Stimulated activated CD4-positive, alpha-beta T cell treated with anti-CD3 and anti-CD28 coated beads, Interleukin-15, amount 100 ng/mL, for 1 hour (primary cell): Measurements from ENCODE around the gene CCND1.

Experiments used
- DNase-seq, 2 donors: peaks; one replicate each; pipeline ENCODE4 v3.0.0-alpha.2; 2020; ENCODE audit warnings: low read depth in 1 of 2, low spot score in 1 of 2

The CCND1 gene

DNA sequence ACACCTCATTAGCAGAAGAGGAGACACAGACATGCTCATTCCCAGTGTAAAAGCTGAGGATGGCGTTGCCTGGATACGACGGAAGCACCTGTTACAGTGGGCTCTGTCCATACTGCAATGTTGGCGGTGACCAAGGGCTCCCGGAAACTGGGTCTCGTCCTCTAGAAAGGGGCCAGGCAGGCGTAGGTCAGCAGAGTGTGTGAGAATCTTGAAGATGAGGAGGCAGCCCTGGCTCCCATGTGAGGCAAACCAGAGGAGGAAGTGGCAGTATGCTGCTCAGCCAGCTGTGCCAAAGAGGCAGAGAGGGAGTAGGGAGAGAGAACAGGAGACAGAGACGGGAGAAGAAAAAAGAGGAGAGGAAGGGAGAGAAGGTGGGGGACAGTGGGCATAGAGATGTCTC, 23.9 kb downstream of the CCND1 start:
- no peak for DNase-seq

- no peak for DNase-seq
Measured at GRCh38 chr11:69665669-69666068, 24.7 kb downstream of the CCND1 start.

- no peak for DNase-seq
Measured at GRCh38 chr11:69666261-69666660, 25.3 kb downstream of the CCND1 start.

DNA sequence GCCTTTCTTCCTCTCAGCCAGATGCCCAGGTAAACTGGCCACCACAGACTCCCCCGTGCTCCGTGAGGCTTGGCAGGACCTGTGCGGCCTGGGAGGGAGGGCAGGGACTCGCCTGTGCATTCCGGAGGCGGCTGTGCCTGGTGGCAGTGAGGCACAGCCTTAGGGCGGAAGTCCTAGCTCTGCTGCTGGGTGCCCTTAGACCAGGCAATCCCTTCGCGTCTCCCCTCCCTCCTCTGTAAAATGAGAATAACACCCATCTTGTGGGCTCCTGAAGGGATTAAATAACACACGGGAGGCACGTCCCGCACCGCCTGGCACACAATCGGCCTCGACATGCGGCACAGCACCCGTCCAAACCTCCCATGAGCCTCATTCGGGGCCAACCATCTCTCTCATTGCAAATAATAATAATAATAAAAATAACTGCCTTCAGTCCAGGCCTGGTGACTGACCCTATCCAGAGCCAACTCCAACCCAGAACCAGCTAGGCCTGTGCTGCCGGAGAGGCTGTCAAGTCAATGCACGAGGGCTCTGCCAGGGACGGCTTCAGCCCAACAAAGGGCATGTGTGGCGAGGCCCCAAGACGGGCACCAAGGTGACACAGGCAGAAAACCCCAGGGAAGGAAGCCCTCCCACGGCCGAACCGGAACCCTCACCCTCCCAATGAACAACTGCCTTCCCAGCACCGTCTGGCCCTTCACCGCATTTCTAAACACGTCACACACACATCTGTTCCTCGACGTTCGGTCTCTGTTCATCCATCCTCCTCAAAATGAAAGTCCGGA, 26.0 kb downstream of the CCND1 start:
- no peak for DNase-seq

DNA sequence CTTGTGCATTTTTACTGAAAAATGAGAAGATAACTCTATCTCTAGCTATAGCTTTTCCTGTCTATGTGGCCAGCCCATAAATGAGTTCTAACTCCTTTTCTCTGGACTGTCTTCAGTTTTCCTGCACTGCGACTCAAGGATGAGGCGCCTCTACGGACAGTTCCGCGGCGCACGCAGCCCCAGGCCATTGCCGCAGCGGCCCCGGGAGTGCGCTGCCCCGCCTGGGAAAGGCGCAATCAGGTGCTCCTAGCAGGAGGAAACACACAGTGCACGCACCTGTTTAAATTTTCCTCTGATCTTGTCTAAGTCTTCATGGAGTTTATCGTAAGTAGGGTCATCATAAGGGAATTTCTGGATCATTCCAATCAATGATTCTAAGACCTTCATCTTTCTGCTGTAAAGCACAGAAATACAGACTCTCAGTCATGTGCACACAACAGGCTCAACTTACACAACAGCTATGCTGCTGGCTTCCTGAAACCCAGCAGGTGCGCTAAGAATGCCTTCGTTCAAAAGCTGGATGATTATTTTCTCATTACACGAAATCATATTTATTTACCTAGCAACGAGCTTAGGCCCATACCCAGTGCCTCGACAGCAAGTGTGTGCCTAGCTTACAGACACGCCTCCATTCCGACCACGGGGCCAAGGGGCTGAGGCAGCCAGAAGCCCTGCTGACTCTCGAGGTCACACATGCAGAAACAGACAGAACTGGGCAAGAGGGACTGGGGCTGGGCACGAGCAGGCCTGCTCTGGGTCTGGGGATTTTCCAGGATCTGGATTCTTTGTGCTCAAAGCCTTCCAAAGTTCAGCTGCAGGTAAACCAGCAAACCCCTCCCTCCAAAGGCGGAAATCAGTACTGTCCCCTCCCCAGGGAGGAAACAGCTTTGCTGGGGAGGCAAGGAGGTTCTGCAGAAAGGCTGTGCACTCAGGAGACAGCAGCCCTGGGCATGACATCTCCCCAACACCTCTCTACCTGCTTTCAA, 27.0 kb downstream of the CCND1 start:
- DNase-seq: no peak

DNA sequence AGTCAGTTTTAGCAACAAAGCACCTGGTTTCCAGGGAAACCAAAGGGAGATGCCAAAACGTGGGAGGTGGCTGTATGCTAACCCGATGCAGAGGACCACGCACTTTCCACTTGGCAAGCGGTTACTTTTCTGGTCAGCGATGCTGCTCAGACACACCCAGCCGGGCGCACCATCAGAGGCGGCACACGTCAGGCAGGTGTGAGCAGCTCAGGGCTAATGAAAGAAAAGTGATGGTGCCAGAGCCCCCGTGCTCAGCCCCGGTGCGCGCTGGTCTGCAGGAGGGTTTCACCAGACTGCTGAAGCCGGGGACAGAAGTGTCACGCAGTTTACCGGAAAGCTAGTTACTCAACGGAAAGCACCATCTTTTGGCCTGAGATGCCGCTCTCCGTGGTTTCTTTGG, 28.5 kb downstream of the CCND1 start:
- no peak for DNase-seq

DNA sequence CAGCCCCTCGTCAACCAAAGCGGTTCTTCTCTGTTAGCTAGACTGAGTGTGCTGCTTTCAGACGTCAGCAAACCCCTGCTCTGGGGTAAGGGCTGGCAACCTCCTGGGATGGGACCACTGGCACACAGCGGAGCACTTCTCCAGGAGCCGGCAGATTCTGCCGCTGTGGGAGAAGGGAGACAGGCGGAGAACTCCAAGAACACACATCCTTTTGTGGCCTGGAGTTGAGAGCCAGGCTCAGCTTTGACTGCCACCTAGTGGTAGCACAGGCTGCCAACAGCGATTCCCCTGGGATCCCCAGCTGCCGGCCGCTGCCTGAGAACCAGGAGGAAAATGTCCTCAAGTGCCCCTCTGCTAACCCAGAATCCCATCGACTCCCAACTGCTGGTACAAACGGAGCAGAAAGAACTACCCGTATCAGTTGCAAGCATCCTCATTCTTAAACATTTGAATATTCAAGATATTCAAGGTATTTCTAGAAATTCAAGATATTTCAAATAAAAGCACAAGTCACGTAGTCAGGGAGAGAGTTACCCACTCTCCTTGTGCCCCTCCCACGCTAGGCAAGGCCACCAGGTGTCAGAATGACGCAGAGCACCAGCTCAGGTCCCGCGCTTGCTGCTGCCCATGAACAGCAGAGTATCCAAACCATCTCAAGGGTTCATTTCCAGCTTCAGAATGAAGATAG, 29.3 kb downstream of the CCND1 start:
- peak; percentile 29 to 41 for DNase-seq

DNA sequence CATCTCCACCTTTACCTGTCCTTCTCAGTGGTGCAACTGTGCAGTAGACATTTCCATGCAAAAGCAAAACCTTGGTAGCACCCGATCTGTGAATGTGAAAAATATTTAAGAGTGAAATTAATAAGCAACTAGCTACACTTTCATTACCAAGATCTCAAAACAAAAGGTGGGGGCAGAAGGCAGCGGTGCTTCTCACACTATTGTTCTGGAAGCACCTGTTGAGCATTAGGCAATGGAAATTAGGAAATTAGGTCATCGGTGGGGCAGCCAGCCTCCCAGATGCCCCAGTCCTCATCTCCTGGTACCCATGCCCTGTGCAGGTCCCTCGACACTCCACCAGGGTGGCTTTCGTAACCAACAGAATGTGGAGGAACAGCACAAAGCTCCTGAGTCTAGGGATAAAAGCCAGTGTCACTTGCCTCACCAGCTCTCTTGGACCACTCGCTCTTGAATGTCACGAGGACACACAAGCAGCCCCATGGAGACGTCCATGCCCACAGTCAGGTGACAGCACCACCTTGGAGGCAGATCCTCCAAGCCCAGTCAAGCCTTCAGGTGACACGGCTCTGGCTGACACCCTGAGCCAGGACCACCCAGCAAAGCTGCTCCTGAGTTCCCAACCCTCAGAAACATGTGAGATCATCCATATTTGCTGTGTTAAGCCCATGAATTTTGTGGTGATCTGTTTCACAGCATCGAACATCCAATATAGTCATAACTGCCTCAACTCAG, 30.9 kb downstream of the CCND1 start:
- DNase-seq: no peak

DNA sequence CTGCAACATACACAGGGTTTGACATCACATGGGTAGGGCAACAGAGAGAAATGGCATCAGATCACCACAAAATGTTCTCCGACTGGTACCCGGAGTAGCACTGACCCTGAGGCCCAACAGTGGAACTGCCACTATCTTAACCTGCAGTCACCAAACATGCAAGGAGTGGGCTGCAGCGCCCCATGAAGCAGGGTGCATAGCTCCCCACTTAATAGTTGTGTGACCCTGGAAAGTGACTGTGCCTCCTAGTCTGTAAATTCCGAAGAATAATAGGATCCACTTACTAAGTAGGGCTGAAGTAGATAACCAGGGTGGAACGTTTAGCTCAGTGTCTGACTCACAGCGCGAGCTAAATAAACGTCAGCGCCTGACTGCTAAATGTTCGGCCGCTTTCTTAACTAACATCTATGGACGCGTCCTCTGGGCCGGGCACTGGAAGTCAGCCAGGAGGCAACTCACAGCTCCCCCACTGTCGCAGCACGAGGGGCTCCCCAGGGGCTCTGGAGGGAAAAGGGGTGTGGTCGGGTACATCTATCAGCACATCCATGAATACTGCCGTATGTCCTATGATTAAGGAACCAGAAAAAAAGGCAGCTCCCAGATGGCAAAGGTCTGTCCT, 33.4 kb downstream of the CCND1 start:
- no peak for DNase-seq

DNA sequence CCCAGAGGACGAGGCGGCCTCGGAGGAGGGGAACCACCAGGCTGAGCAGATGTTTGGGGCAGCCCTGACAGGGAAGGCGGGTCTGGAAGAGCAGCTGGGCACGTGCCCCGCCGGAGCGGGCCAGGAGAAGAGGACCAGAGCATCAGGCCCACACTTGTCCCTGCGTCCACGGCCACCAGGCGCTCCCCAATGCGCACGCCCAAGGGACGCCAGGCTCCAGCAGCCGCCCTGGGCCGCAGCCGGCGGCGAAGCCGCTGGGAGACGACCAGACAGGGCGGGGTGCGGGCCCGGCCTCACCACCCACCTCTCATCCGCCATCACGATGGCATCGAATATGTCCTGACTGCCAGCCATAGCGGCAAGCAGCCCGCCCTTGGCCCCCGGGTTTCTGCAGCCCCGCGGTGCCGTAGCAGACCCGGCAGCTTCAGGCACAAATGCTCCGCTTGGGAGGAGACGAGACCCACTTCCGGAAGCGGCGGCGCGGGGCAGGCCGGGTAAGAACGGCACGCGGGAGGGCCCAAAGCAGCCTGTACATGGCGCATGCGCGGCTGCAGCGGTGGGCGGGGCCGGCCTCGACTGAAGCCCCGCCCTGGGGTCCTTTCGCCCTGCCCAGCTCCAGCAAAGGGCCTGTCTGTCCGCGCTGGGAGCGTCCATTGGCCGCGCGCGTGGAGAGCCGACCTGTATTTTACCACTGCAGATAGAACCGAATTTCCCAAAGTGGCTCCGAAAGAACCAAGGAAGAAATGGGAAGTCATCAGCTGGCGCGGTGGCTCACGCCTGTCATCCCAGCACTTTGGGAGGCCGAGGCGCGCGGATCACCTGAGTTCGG, 34.1 kb downstream of the CCND1 start, which contains the start of gene LTO1:
LTO1 (minus strand) TSS at position 468 of the 829 bp plus-strand sequence; CDS start at position 354, 114 bp downstream.
- peak; percentile 91 to 95 for DNase-seq

- no peak for DNase-seq
Measured at GRCh38 chr11:69677749-69678148, 36.8 kb downstream of the CCND1 start.

DNA sequence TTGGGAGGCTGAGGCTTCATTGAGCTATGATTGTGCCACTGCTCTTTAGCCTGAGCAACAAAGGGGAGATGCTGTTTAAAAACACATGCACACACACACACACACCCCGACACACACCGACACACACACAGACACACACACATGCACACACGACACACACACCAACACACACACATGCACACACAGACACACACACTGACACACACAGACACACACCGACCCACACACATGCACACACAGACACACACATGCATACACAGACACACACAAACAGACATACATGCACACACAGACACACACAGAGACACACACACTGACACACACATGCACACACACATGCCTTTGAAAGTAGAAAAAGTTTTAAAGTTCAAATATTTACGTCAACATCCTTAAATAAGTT, 39.7 kb downstream of the CCND1 start:
- DNase-seq: no peak

GRCh38 chr11:69682221-69682620, 41.3 kb downstream of the CCND1 start:
- no peak for DNase-seq

GRCh38 chr11:69682681-69683326, 41.8 kb downstream of the CCND1 start:
- no peak for DNase-seq

- DNase-seq: no peak
Measured at GRCh38 chr11:69683764-69684333, 42.9 kb downstream of the CCND1 start.

DNA sequence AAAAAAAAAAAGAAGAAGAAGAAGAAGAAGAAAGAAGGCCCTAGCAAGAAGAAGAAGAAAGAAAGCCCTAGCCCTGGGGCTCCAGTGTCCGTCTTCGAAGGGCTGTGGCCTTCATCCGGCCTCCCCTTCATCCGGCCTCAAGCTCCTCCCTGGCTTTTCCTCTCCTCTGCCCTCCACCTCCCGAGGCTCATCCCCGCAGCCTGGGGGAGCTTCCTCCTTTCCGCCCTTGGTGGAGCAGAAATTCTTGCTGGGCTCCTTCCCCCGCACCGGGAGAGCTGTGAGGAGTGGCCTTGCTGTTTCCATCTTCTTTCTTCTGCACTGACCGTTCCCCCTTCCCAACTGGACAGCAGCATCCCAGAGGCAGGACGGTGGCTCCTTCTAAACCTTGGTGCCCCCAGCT, 43.7 kb downstream of the CCND1 start:
- DNase-seq: no peak

GRCh38 chr11:69685348-69685747, 44.4 kb downstream of the CCND1 start:
- no peak for DNase-seq

- DNase-seq: no peak
Measured at GRCh38 chr11:69686452-69686851, 45.5 kb downstream of the CCND1 start.

DNA sequence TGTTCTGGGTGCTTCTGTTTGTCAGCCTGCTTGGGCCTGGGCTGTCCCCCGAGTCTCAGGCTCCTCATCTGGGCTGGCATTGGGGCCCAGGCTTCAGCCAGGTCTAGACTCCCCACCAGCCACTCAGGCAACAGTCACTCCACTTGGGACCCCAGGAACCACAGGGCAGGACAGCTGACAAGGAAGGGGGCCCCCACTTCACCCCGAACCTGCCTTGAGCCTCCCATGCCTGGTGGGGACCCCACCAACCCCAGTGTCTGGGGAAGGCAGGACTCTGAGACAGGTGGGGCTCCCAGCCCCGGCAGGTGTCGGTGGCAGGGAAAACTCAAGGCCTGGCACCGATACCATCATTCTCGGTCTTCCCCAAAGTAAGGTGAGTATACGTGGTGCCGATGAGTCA, 45.9 kb downstream of the CCND1 start:
- no peak for DNase-seq
